Adipocyte (in vitro differentiated cells): Measurements from ENCODE around the gene HES7.

Source experiments
- DNase-seq: peaks from one replicate; pipeline ENCODE4 v3.0.0-alpha.2; 2015; ENCODE audit warnings: low read depth
- H3K27me3 ChIP-seq: replicated peaks from 2 replicates; pipeline ENCODE4 v1.7.0; 2013; ENCODE audit warnings: mild to moderate bottlenecking, low read length, moderate library complexity; ENCODE audit not compliant: control insufficient read depth, insufficient read depth
- H3K36me3 ChIP-seq: 2 replicates; pipeline ENCODE4 v1.7.0; 2013; ENCODE audit warnings: low read length, mild to moderate bottlenecking, moderate library complexity; ENCODE audit not compliant: control insufficient read depth, insufficient read depth, severe bottlenecking
- H3K4me1 ChIP-seq: 2 replicates; pipeline ENCODE4 v1.7.0; 2013; ENCODE audit warnings: mild to moderate bottlenecking, low read length, moderate library complexity; ENCODE audit not compliant: control insufficient read depth, insufficient read depth
- H3K4me3 ChIP-seq: 2 replicates; pipeline ENCODE4 v1.7.0; 2013; ENCODE audit warnings: mild to moderate bottlenecking, low read length, moderate library complexity
- H3K9ac ChIP-seq: 2 replicates; pipeline ENCODE4 v1.7.0; 2013; ENCODE audit warnings: mild to moderate bottlenecking, low read length, moderate library complexity
- H3K9me3 ChIP-seq: 2 replicates; pipeline ENCODE4 v1.7.0; 2013; ENCODE audit warnings: mild to moderate bottlenecking, low read length, moderate library complexity; ENCODE audit not compliant: control insufficient read depth

The HES7 gene

DNA sequence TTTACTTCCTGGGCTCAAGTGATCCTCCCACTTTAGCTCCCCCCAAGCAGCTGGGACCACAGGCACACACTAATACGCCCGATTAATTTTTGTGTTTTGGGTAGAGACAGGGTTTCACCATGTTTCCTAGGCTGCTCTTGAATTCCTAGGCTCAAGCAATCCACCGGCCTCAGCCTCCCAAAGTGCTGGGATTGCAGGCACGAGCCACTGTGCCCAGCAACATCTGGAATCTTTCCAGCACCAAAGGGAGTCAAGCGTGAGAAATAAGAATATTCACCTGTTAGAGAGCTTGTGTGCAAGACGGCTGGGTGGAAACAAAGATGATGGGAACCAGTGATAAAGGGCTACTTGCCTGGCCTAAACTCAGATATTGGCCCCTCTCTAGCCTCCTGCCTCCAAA, 22.2 kb downstream of the HES7 start:
- H3K36me3 ChIP-seq, result no peaks in the 10 kb centered on the region
- H3K4me3 ChIP-seq, result no peak overlapping the region
- H3K9me3 ChIP-seq, result no peaks in the 10 kb centered on the region
- H3K4me1 ChIP-seq, result no peaks in the 10 kb centered on the region
- no peak for DNase-seq
- H3K9ac ChIP-seq, result no peak overlapping the region
- H3K27me3 ChIP-seq, result peaks cover 8% of the 10 kb centered on the region

DNA sequence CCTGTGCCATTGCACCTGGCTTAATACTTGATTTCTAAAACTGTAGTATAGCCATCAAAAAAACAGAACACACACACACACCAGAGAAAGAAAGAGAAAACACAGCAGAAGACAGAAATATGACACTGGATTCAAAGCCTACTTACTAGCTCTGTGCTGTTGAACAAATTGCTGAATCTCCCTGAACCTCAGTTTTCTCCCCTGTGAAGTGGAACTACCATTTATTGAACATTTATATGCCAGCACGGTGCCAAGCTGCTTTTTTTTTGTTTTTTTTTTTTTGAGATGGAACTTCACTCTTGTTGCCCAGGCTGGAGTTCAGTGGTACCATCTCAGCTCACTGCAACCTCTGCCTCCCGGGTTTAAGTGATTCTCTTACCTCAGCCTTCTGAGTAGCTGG, 23.1 kb downstream of the HES7 start:
- peaks cover 17% of the 10 kb centered on the region for H3K27me3 ChIP-seq
- no peak for DNase-seq
- H3K9me3 ChIP-seq, result no peaks in the 10 kb centered on the region
- no peak overlapping the region for H3K9ac ChIP-seq
- no peaks in the 10 kb centered on the region for H3K36me3 ChIP-seq
- H3K4me1 ChIP-seq, result no peaks in the 10 kb centered on the region
- no peak overlapping the region for H3K4me3 ChIP-seq

DNA sequence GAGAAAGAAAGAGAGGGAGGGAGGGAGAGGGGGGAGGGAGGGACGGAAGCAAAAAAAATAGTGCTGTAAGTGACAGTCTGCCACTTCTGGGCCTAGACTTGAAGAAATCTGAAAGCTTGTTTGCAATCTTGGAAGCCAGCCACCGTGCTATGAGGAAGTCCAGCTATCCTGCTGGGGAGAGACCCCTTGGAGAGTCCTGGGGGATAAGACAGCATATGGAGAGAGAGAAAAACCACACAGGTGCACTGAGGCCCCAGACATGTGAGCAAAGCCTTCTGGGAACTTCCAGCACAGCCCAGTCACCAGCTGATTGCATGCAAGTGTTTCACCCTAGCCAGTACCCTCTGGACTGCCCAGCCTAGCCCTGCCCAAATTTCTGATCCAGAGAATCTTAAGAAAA, 23.8 kb downstream of the HES7 start:
- Histone ChIP-seq H3K9ac (no peak overlapping the region), H3K4me3 (no peak overlapping the region), H3K9me3 (no peaks in the 10 kb centered on the region), H3K27me3 (peaks cover 24% of the 10 kb centered on the region), H3K36me3 (no peaks in the 10 kb centered on the region), H3K4me1 (no peaks in the 10 kb centered on the region)
- no peak for DNase-seq

GRCh38 chr17:8096541-8096940, 27.4 kb downstream of the HES7 start:
- Histone ChIP-seq H3K4me3 (no peak overlapping the region), H3K27me3 (peaks cover 42% of the 10 kb centered on the region), H3K9me3 (no peaks in the 10 kb centered on the region), H3K9ac (no peak overlapping the region), H3K4me1 (no peaks in the 10 kb centered on the region), H3K36me3 (no peaks in the 10 kb centered on the region)
- DNase-seq, result no peak

DNA sequence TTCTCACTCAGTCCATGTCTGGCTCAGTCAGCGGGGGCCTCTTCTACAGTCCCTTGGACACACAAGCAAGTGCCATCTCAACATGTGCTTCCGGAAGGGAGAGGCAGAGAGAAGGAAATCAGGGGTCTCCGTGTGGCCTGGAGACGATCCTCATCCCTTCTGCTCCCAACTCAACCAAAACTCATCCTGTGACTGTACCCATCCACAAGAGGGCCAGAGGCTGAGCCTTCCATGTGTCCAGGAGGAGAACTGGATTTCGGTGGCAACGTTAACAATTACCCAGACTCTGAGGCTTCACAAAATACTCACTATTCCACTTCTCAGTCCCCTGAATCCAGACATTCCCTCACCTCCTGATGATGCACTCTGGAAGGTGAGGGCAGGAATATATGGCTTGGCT, 28.5 kb downstream of the HES7 start:
- Histone ChIP-seq H3K9ac (no peak overlapping the region), H3K9me3 (no peaks in the 10 kb centered on the region), H3K36me3 (no peaks in the 10 kb centered on the region), H3K4me3 (no peak overlapping the region), H3K4me1 (no peaks in the 10 kb centered on the region), H3K27me3 (peaks cover 51% of the 10 kb centered on the region)
- DNase-seq, result no peak

DNA sequence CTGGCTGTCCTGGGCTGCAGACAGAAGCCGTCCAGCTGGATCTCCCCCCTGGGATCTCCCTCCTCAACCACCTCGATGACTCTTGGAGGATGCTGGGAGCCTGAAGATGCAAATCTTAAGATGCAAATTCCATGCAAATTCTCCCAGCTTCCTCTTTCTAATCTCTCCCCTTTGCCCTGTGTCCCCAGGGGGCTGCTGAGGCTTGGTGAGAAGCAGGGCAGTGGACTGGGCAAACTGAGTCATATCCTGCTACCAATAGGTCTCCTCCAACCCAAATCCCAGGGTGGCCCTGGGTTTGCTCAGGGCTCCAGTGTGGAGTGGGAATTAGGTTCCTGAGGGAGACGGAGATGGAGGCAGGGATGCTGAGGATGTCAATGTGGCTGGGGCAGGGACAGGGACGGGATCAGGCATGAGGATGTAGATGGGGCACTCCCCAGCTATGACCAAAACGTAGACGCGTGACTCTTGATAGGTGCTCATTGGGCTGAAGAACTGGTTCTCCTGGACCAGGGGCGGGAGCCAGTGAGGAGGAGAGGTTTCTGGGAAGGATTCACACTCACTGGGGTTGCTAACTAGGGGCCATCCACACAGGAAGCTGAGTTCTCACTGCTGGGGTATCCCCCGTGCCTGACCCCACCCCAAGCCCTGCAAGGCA, 32.7 kb downstream of the HES7 start:
- Histone ChIP-seq H3K9me3 (no peaks in the 10 kb centered on the region), H3K36me3 (no peaks in the 10 kb centered on the region), H3K9ac (no peak overlapping the region), H3K27me3 (peaks cover 69% of the 10 kb centered on the region), H3K4me3 (no peak overlapping the region), H3K4me1 (no peaks in the 10 kb centered on the region)
- DNase-seq, result no peak

DNA sequence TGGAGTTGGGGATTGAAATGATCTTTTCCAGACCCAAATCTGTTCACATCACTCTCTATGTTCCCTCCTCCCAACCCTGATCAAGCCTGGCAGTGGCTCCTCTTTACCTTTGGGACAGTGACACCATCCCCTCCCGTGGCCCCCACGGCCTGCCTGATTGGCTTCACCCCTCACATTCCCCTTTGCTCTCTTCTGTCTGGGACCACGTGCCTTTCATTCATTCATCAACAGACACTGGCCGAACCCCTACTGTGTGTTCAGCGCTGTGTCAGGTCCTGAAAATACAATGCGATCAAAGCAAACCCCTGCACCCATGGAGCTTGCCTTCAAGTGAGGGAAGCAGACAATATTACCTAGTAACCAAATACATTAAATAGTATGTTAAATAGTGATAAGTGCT, 34.2 kb downstream of the HES7 start:
- H3K4me1 ChIP-seq, result no peaks in the 10 kb centered on the region
- no peak overlapping the region for H3K9ac ChIP-seq
- no peaks in the 10 kb centered on the region for H3K36me3 ChIP-seq
- no peak for DNase-seq
- no peak overlapping the region for H3K4me3 ChIP-seq
- H3K9me3 ChIP-seq, result no peaks in the 10 kb centered on the region
- peaks cover 67% of the 10 kb centered on the region for H3K27me3 ChIP-seq

DNA sequence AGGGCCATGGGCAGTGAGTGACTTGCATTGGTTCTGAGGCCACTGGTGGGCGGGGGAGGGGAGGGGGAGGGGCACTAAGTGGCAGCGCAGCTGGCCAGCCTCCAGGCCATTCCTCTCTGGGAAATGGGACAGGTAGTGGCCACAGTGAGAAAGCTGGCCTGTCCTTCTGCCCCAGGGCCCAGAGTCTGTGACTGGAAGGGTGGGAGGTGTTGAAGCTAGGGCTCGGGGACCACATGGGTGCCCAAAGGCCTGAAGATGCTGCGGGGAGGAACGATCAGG, 36.0 kb downstream of the HES7 start:
- Histone ChIP-seq H3K4me3 (no peak overlapping the region), H3K4me1 (no peaks in the 10 kb centered on the region), H3K36me3 (no peaks in the 10 kb centered on the region), H3K9ac (no peak overlapping the region), H3K27me3 (peaks cover 74% of the 10 kb centered on the region), H3K9me3 (no peaks in the 10 kb centered on the region)
- no peak for DNase-seq

GRCh38 chr17:8087075-8087951, 36.6 kb downstream of the HES7 start, which contains the start of gene ALOX12B:
ALOX12B (minus strand) TSS chr17:8087716; CDS start chr17:8087442, 274 bp downstream.
- H3K9ac ChIP-seq, result no peak within 1 kb of the TSS
- no peaks in the 10 kb centered on the region for H3K36me3 ChIP-seq
- H3K4me3 ChIP-seq, result no peak within 1 kb of the TSS
- no peaks in the 10 kb centered on the region for H3K9me3 ChIP-seq
- peaks cover 75% of the 10 kb centered on the region for H3K27me3 ChIP-seq
- no peak for DNase-seq
- H3K4me1 ChIP-seq, result no peaks in the 10 kb centered on the region

GRCh38 chr17:8084250-8084649, 39.7 kb downstream of the HES7 start:
- H3K36me3 ChIP-seq, result no peaks in the 10 kb centered on the region
- no peak overlapping the region for H3K9ac ChIP-seq
- H3K27me3 ChIP-seq, result peaks cover 78% of the 10 kb centered on the region
- no peaks in the 10 kb centered on the region for H3K9me3 ChIP-seq
- H3K4me3 ChIP-seq, result no peak overlapping the region
- H3K4me1 ChIP-seq, result no peaks in the 10 kb centered on the region
- no peak for DNase-seq

DNA sequence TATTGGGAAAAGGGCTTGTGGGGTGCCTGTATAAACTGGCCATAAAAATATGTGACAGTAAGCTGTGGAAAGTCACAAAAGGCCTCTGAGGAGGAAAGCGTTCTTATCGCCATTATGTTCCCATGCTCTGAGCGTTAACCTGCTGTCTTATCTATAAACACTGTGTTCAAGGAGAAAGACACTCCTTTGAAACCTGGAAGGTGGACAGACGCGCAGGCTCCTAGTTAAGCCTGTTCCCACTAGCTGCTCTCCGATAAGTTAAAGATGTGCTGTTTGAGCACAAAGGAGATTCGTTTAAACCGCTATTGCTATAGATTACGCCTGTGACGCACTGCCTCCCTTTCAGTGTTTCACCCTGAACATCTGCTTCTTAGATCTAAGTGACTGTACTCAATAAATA, 41.6 kb downstream of the HES7 start:
- Histone ChIP-seq H3K4me3 (no peak overlapping the region), H3K9me3 (no peaks in the 10 kb centered on the region), H3K4me1 (no peaks in the 10 kb centered on the region), H3K36me3 (no peaks in the 10 kb centered on the region), H3K9ac (no peak overlapping the region), H3K27me3 (peaks cover 77% of the 10 kb centered on the region)
- DNase-seq, result no peak
